Ascending aorta (tissue), 2 donors: ENCODE measurements around the gene CTCF. TPM values are rescaled to one million over a fixed set of nuclear protein-coding genes. Genes with fewer than 3 reads are reported as not detected.

Source experiments
- DNase-seq, 2 donors: peaks; one replicate each; pipeline ENCODE4 v3.0.0-alpha.2; 2019; ENCODE audit warnings: low spot score in 2 of 2
- H3K27ac ChIP-seq, 2 donors: fragments of 200-600 bp; sonication (generic); one replicate each; pipeline ENCODE4 v1.5.1; 2016 to 2017; ENCODE audit warnings: mild to moderate bottlenecking in 1 of 2
- H3K27me3 ChIP-seq: fragments of 200-600 bp; sonication (generic); one replicate; pipeline ENCODE4 v1.5.1; 2017
- H3K36me3 ChIP-seq, 2 donors: fragments of 200-600 bp; sonication (generic); one replicate each; pipeline ENCODE4 v1.5.1; 2016
- H3K4me1 ChIP-seq, 2 donors: fragments of 200-600 bp; sonication (generic); one replicate each; pipeline ENCODE4 v1.5.1; 2016 to 2017; ENCODE audit warnings: mild to moderate bottlenecking in 1 of 2
- H3K4me3 ChIP-seq, 2 donors: fragments of 200-600 bp; sonication (generic); one replicate each; pipeline ENCODE4 v1.5.1; 2016 to 2017; ENCODE audit warnings: mild to moderate bottlenecking in 1 of 2
- H3K9me3 ChIP-seq, 2 donors: fragments of 200-600 bp; sonication (generic); one replicate each; pipeline ENCODE4 v1.5.1; 2016
- CTCF ChIP-seq, 3 experiments: fragments of 200-600 bp in 2 of 3; fragments of 450-650 bp in 1 of 3; sonication (generic) in 2 of 3; IDR thresholded peaks; one replicate each; pipeline ENCODE4 v1.5.1; 2016 to 2019; ENCODE audit warnings: antibody characterized with exemption in 3 of 3, mild to moderate bottlenecking in 1 of 3, moderate library complexity in 1 of 3
- intact Hi-C: fragments of 100-400 bp; cut with DNase I; formaldehyde crosslinking; loops from one replicate; pipeline ENCODE4 v1.15.1; 2023
- total RNA-seq: library from RNA; depleted of rRNA; stranded (reverse); fragments of >200 nt; gene quantifications from one replicate; pipeline ENCODE4 v1.1.0, GENCODE V29; 2016

The CTCF gene
- total RNA-seq, 1 donor from 2014 or later = 38.6 TPM

- intact Hi-C loops = no loop called here
- Histone ChIP-seq H3K4me1 (peaks cover 4 to 6% of the 10 kb centered on the region in 2 donors), H3K27ac (peak overlapping the region in 1 of 2 donors; percentile 24), H3K9me3 (no peaks in the 10 kb centered on the region), H3K36me3 (peaks cover 65% of the 10 kb centered on the region in 2 donors), H3K27me3 (no peaks in the 10 kb centered on the region), H3K4me3 (no peak overlapping the region)
- no peak for TF ChIP-seq CTCF (IDR thresholded peaks at IDR 0.05)
- DNase-seq = no peak
Measured at GRCh38 chr16:67545665-67546024, 16.7 kb upstream of the CTCF start.

GRCh38 chr16:67546091-67546501, 16.2 kb upstream of the CTCF start:
- no peak for TF ChIP-seq CTCF (IDR thresholded peaks at IDR 0.05)
- no peak for DNase-seq
- H3K27ac ChIP-seq = peak overlapping the region; percentile 23 to 24
- H3K4me1 ChIP-seq = peaks cover 4 to 6% of the 10 kb centered on the region in 2 donors
- peaks cover 60 to 61% of the 10 kb centered on the region in 2 donors for H3K36me3 ChIP-seq
- H3K9me3 ChIP-seq = no peaks in the 10 kb centered on the region
- intact Hi-C loops = no loop called here
- H3K4me3 ChIP-seq = no peak overlapping the region
- no peaks in the 10 kb centered on the region for H3K27me3 ChIP-seq

GRCh38 chr16:67546761-67547422, 15.4 kb upstream of the CTCF start:
- H3K4me3 ChIP-seq = no peak overlapping the region
- peaks cover 4 to 6% of the 10 kb centered on the region in 2 donors for H3K4me1 ChIP-seq
- H3K27ac ChIP-seq = peak overlapping the region; percentile 14 to 23
- H3K27me3 ChIP-seq = no peaks in the 10 kb centered on the region
- H3K9me3 ChIP-seq = no peaks in the 10 kb centered on the region
- H3K36me3 ChIP-seq = peaks cover 52 to 54% of the 10 kb centered on the region in 2 donors
- peak; percentile 79 to 91 (median 85) for TF ChIP-seq CTCF (IDR thresholded peaks at IDR 0.05)
- peak in 1 of 2 donors; percentile 85 for DNase-seq
- intact Hi-C loops = loop anchor here (1.0 kb wide), 2 partner anchors 15 to 26 kb away; partner anchors contain the start of gene CTCF

- H3K9me3 ChIP-seq = no peaks in the 10 kb centered on the region
- TF ChIP-seq CTCF (IDR thresholded peaks at IDR 0.05) = no peak
- peaks cover 45 to 46% of the 10 kb centered on the region in 2 donors for H3K36me3 ChIP-seq
- H3K4me3 ChIP-seq = no peak overlapping the region
- intact Hi-C loops = loop anchor here (1.0 kb wide), 2 partner anchors 15 to 26 kb away; partner anchors contain the start of gene CTCF
- peaks cover 4 to 6% of the 10 kb centered on the region in 2 donors for H3K4me1 ChIP-seq
- H3K27ac ChIP-seq = peak overlapping the region in 1 of 2 donors; percentile 6
- no peak for DNase-seq
- H3K27me3 ChIP-seq = no peaks in the 10 kb centered on the region
Measured at GRCh38 chr16:67547423-67548264, 14.7 kb upstream of the CTCF start.

- Histone ChIP-seq H3K27ac (no peak overlapping the region), H3K4me3 (no peak overlapping the region), H3K9me3 (no peaks in the 10 kb centered on the region), H3K27me3 (no peaks in the 10 kb centered on the region), H3K36me3 (peaks cover 36 to 38% of the 10 kb centered on the region in 2 donors), H3K4me1 (peaks cover 4 to 6% of the 10 kb centered on the region in 2 donors)
- intact Hi-C loops = no loop called here
- no peak for DNase-seq
- no peak for TF ChIP-seq CTCF (IDR thresholded peaks at IDR 0.05)
Measured at GRCh38 chr16:67548265-67549126, 13.8 kb upstream of the CTCF start.
